Renal cortex interstitium (tissue), 15 donors: Measurements from ENCODE around the gene VPS8. TPM values are rescaled to one million over a fixed set of nuclear protein-coding genes. Genes with fewer than 3 reads are reported as not detected.
A peak's percentile ranks its signal among the peaks of the same experiment; 100 is the strongest.

Source experiments
- DNase-seq, 11 donors: peaks; one replicate each; pipeline ENCODE4 v3.0.0-alpha.2; 2013; ENCODE audit warnings: low read depth in 9 of 11, low spot score in 4 of 11; ENCODE audit errors: extremely low read depth in 1 of 11
- long read RNA-seq, 16 experiments: transcript quantifications; one replicate each; lab custom pipeline, GENCODE V29; 2026
- polyA plus RNA-seq, 3 donors: library from polyadenylated mRNA; unstranded; fragments of 120-200 nt; gene quantifications; one replicate each; pipeline ENCODE4 v1.2.1, GENCODE V29; 2013; ENCODE audit not compliant: insufficient read length in 3 of 3

Gene VPS8
- polyA plus RNA-seq = 10 to 100 TPM; 37.2 to 48.4 (median 48.0) TPM
- long read RNA-seq, donor 1, full-length matches to known transcripts = 1 of 1 reads
- long read RNA-seq, donor 1, partial matches to known transcripts = 0 of 1 reads
- long read RNA-seq, donor 1, other reads (novel, unspliced or antisense) = 0 of 1 reads
- long read RNA-seq, donor 2, full-length matches to known transcripts = 2 of 2 reads
- long read RNA-seq, donor 2, partial matches to known transcripts = 0 of 2 reads
- long read RNA-seq, donor 2, other reads (novel, unspliced or antisense) = 0 of 2 reads
- long read RNA-seq, donor 3, full-length matches to known transcripts = 2 of 7 reads
- long read RNA-seq, donor 3, partial matches to known transcripts = 0 of 7 reads
- long read RNA-seq, donor 3, other reads (novel, unspliced or antisense) = 5 of 7 reads
- long read RNA-seq, donor 4 = 0 reads
- long read RNA-seq, donor 5 = 0 reads
- long read RNA-seq, donor 6 = 0 reads
- long read RNA-seq, donor 7, full-length matches to known transcripts = 3 of 3 reads
- long read RNA-seq, donor 7, partial matches to known transcripts = 0 of 3 reads
- long read RNA-seq, donor 7, other reads (novel, unspliced or antisense) = 0 of 3 reads
- long read RNA-seq, donor 8, partial matches to known transcripts = 0 of 1 reads
- long read RNA-seq, donor 8, other reads (novel, unspliced or antisense) = 0 of 1 reads
- long read RNA-seq, donor 9, full-length matches to known transcripts = 3 of 3 reads
- long read RNA-seq, donor 9, partial matches to known transcripts = 0 of 3 reads
- long read RNA-seq, donor 9, other reads (novel, unspliced or antisense) = 0 of 3 reads
- long read RNA-seq, donor 10, full-length matches to known transcripts = 2 of 7 reads
- long read RNA-seq, donor 10, partial matches to known transcripts = 5 of 7 reads
- long read RNA-seq, donor 10, other reads (novel, unspliced or antisense) = 0 of 7 reads
- long read RNA-seq, donor 11, partial matches to known transcripts = 0 of 1 reads
- long read RNA-seq, donor 11, other reads (novel, unspliced or antisense) = 0 of 1 reads
- long read RNA-seq, donor 12 = 0 reads
- long read RNA-seq, donor 13 = 0 reads
- long read RNA-seq, donor 14, partial matches to known transcripts = 0 of 1 reads
- long read RNA-seq, donor 14, other reads (novel, unspliced or antisense) = 0 of 1 reads
- long read RNA-seq, donor 15, partial matches to known transcripts = 0 of 1 reads
- long read RNA-seq, donor 15, other reads (novel, unspliced or antisense) = 0 of 1 reads
- long read RNA-seq, donor 16, full-length matches to known transcripts = 3 of 10 reads
- long read RNA-seq, donor 16, partial matches to known transcripts = 7 of 10 reads
- long read RNA-seq, donor 16, other reads (novel, unspliced or antisense) = 0 of 10 reads

DNA sequence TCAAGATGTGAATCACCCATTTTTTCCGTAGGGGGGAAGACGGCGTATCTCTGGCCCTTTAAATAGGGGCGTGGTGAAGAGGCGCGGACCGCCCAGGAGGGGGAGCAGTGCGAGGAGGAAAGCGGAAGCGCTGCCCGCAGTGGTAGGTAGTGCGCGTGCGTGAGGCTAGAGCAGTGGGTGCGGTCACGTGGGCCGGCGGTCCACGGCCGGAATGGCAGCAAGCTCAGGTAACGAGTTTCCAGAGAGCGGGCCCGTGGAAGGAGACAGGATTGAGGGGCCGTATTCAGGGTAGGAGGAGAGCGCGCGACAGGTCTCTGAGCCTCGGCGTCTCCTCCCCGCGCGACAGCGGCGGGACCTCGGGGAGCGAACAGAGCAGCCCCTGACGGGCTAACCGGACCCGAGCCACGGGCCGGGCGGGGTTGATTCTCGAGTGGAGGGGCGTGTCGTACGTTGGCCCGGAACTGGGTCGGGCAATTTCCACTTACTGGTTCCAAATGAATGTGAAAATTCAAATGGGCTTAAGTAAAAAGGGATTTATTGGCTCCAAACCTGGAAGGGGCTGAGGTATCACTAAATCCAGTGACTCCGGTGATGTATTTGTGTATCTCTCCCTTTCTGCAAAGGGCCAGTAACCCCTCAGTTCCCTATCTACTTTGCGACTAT lies at the start of gene VPS8:
Gene VPS8, plus strand, starts transcription at position 168 of the 663 bp plus-strand sequence. CDS start 12,467 bp downstream, outside the sequence.
- peak; percentile 86 to 93 (median 90) for DNase-seq

- no peak for DNase-seq
These were observed 47.8 kb upstream of the VPS8 start for GRCh38 chr3:184764191-184764590.

DNA sequence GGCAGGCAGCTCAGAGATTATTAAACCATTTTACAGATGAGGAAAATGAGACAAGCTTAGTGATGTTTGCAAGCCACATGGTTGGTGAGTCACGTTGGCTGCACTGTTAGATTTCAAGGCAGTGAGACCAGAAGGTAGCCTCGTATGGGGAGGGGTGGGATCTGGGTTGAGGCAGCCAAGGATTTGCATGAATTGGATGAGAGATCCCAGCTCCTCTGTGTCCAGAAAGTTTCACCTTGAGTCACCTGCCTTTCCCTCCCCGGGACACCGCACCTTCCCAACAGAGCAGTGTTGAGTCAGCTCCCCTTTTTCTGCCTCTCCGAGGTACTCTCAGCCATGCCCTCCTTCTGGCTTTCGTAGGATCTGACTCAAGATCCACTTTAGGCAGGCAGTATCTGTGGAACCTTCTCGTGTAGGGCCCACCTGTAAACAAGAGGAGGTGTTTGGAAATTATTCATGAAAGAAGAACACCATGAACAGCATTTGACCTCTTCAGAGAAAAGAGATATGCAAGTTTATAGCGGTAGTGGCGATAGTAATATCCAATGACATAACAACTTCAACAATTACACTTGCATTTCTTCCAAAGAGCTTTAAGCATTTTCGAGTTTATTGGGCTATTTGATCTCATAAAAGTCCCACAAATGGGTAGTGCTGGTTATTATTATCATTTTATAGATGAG lies 46.8 kb upstream of the VPS8 start:
- DNase-seq = no peak

DNA sequence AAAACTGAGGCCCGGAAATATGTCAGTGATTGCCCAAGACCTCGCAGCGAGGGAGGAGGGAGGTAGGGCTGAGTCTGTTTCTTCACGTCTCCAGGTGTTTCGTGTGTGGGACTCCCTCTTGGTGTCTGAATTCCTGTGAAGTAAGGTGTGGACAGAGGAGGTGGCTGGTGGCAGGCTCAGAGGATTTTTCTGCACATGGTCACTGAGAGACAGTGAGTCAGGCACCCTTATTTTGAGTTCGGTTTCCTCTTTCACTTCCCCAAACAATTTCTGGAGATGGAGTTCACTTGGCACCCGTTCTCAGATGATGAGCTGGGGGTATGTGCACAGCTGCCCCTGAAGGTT lies 46.3 kb upstream of the VPS8 start:
- DNase-seq = no peak

- no peak for DNase-seq
These were observed 45.3 kb upstream of the VPS8 start for GRCh38 chr3:184766555-184767261.

- no peak for DNase-seq
These were observed 44.6 kb upstream of the VPS8 start for GRCh38 chr3:184767377-184767776.

- DNase-seq = no peak
These were observed 42.4 kb upstream of the VPS8 start for GRCh38 chr3:184769382-184770170.

DNA sequence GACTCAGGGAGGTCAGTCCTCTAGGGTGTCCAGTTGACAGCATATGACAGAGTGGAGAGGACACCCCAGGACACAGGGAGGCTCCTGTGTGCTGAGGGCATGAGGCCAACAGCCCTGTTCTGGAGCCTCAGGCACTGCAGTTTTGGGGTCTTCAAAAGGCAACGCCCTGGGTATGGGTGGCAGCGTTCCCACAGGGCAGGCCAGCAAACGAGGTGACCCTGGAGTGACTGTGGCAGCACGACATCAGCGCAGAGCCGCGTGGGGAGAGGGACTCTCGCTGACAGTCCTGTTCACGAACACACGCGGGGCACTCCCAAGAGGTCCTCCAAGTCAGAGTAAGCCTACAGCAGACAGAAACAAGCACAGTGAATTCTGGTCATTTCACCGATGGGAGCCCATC lies 41.4 kb upstream of the VPS8 start:
- DNase-seq = no peak

- peak in 3 of 11 donors; percentile 59 to 68 (median 62) for DNase-seq
These were observed 40.5 kb upstream of the VPS8 start for GRCh38 chr3:184771301-184772127.

GRCh38 chr3:184772667-184773272 lies 39.2 kb upstream of the VPS8 start:
- DNase-seq = no peak

- peak in 2 of 11 donors; percentile 44 to 60 for DNase-seq
These were observed 38.4 kb upstream of the VPS8 start for GRCh38 chr3:184773283-184774186.

- DNase-seq = no peak
These were observed 35.0 kb upstream of the VPS8 start for GRCh38 chr3:184776916-184777315.

DNA sequence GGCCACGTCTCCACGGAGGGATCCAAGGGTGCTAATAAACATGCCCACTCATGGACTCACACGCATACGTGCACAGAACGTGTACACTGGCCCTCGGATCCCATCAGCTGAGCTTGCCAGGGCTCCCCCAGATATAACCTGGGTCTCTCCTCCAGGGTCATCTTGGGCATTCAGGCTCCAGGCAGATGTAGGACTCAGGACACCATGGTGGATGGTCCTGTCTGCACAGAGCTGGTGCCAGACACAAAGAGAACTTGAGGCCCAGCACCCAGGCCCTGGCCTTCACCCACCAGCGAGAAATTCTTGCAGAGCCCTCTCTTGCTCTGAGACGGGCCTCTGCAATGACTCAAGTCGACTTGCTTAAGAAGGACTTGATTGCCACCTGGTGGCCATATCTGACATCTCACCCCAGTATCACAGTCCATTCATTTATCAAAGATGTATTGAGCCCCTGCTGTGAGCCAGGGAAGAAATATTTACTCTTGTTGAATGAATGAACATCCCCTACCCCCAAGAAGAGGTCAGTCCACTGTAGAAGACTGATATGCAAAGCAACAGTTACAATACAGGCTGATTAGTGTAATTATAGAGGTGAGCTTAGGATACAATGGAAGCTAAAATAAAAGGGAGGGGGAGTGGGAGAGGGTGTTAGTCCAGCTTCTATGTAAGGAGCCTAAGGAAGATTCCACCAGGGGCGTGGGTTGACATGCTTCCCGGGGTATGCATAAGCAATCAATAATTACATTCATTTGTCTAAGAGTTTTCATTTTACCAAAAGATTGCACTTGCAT lies 34.2 kb upstream of the VPS8 start:
- DNase-seq = peak in 10 of 11 donors; percentile 77 to 95 (median 88)
